Urothelium cell line (cell line): ENCODE data around the gene NUP210.
"Not testable (repeated sequence)": the region's sequence is repeated elsewhere in the genome, so short reads cannot be mapped to it uniquely, and the experiment has no call there.

Source experiments
- DNase-seq: peaks from one replicate; pipeline ENCODE4 v3.0.0; 2011; ENCODE audit warnings: low spot score, mixed read lengths
- FAIRE-seq: peaks from 2 replicates; lab custom pipeline; 2011; peaks lifted over from hg19 to GRCh38; lab: Jason Lieb, UNC

NUP210 gene

GRCh38 chr3:13430411-13430875 lies 10.3 kb upstream of the NUP210 start:
- FAIRE-seq, DNase-seq: not testable (repeated sequence)

DNA sequence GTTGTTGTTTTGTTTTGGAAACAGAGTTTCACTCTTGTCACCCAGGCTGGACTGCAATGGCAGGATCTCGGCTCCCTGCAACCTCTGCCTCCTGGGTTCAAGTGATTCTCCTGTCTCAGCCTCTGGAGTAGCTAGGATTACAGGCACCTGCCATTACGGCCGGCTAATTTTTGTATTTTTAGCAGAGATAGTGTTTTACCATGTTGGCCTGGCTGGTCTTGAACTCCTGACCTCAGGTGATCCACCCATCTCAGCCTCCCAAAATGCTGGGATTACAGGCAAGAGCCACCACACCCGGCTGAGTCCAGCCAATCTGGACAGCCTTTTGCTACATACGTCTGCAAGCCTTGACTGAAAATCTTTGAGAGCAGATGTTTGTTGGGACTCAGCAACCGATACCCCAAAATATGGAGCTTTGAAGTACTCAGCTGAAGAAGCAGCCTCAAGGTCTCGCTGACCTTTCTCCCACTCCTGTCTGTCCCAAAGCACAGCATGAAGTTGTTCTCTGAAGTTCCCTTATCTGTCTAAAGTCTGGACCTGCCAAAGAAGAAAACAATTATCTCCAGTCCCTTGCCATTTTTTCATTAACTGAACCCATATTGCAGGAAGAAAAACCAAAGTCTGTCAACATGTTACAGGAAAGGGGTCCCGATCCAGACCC lies 9.6 kb upstream of the NUP210 start:
- no peak for DNase-seq

DNA sequence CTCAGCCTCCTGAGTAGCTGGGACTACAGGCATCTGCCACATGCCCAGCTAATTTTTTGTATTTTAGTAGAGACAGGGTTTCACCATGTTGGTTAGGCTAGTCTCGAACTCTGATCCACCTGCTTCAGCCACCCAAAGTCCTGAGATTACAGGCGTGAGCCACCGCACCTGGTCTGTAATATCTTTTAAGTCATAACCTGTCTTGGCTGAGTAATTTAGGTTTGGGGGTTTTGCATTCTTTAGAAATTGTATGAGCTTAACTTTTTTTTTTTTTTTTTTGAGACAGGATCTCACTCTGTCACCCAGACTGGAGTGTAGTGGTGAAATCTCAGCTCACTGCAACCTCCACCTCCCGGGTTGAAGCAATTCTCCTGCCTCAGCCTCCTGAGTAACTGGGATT lies 8.6 kb upstream of the NUP210 start:
- FAIRE-seq, DNase-seq: not testable (repeated sequence)

More for the DNA sequence above, 9.6 kb upstream of the NUP210 start:
- FAIRE-seq = no peak

GRCh38 chr3:13427662-13428603 lies 7.8 kb upstream of the NUP210 start:
- FAIRE-seq = no peak
- DNase-seq = no peak

DNA sequence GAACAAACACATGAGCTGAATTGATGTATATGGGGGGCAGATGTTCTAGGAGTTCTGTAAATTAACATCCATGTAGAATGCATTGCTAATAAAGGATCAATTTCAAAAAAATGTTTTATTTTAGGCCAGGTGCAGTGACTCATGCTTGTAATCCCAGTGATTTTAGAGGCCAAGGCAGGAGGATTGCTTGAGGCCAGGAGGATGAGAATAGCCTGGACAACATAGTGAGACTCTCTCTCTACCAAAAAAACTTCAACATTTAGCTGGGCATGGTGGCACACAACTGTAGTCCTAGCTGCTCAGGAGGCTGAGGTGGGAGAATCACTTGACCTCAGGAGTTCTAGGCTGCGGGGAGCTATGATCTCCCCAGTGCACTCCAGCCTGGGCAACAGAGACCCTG lies 6.5 kb upstream of the NUP210 start:
- FAIRE-seq = no peak
- DNase-seq = no peak

DNA sequence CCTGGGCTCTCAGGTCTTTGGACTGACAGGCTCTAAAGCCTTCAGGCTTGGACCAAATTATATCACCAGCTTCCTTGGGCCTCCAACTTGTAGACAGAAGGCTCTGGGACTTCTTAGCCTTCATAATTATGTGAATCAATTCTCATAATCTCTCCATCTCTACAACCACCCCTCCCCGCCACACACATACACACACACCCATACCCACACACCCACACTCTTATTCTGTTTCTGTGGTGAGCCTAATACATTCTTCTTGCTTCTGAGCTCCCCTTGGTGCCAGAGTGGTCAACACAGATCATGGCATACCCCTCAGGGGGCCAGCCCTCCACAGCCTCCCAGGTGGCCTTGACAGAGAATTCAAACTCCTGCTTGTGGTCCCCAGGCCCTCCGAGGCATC lies 5.6 kb upstream of the NUP210 start:
- DNase-seq (no peak), FAIRE-seq (no peak)

DNA sequence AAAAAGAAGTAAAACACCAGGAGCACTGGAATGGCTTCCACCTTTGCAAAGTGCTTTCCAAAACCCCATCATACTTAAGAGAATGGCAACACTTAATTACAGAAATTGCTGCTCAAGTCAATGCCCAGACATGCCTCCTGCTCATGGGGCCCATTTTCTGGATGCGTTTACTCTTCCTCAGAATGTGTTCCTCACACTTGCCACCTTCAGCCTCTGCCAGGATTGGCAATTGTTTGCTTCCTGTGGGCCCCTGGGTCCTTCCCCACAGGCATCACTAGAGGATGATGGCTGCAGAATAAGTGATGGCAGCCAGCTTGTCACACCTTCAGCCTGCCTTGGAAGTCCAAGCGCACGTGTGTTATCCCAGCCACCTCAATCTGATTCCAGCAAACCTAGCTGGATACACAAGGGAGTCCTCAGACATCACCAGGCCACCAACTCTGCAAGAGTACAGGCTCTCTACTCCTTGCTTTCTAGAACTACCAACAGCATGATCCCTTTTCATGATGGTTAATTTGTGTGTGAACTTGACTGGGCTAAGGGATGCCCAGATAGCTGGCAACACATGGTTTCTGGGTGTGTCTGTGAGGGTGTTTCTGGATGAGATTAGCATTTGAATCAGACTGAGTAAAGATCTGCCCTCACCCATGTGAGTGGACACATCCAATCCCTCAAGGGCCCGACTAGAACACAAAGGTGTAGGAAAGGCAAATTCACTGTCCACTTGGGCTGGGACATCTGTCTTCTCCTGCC lies 4.9 kb upstream of the NUP210 start:
- DNase-seq (no peak), FAIRE-seq (peak; percentile 52)

DNA sequence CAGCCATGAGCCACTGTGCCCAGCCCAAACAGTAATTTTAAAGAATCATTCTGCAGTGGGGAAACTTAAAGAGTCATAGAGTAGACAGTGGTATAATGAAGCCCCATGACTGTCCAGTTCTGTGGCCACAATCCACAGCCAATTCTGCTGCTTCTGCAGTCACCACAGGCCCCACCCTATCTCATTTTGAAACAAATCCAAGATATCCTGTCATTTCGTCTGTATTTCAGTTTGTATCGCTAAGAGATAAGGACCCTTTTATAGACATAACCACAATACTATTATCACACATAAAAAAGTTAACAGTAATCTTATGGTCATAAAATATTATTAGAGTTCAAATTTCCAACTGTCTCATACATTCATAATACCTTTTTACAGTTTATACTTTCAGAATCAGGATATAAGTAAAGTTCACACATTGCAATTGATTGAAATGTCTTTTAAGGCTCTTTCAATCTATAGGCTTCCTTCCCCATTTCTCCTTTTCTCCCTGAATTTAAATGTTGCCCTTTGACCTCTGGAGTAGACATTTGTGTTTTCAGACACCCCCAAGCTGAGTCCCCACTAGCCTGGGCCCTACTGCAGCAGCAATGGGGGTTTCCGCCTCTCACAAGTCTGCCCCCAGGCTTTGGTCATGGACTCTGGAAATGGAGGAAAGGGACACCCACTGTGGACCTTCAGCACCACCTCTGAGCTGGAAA lies 4.2 kb upstream of the NUP210 start:
- DNase-seq (no peak), FAIRE-seq (no peak)

- DNase-seq = no peak
Observed at GRCh38 chr3:13420831-13421765, 976 bp upstream of the NUP210 start.

GRCh38 chr3:13419505-13420044 lies 547 bp downstream of the NUP210 start:
- no peak for FAIRE-seq

More at GRCh38 chr3:13420831-13421765, 976 bp upstream of the NUP210 start:
- no peak for FAIRE-seq

GRCh38 chr3:13417166-13417947 lies 2.8 kb downstream of the NUP210 start:
- DNase-seq = no peak
- FAIRE-seq = no peak

More at GRCh38 chr3:13419505-13420044, 547 bp downstream of the NUP210 start:
- DNase-seq = peak; percentile 61

- no peak for FAIRE-seq
- no peak for DNase-seq
Observed at GRCh38 chr3:13415997-13416793, 3.9 kb downstream of the NUP210 start.

GRCh38 chr3:13415236-13415986 lies 4.7 kb downstream of the NUP210 start:
- no peak for FAIRE-seq
- no peak for DNase-seq

- DNase-seq (peak; percentile 35), FAIRE-seq (no peak)
Observed at GRCh38 chr3:13414040-13414729, 5.9 kb downstream of the NUP210 start.

DNA sequence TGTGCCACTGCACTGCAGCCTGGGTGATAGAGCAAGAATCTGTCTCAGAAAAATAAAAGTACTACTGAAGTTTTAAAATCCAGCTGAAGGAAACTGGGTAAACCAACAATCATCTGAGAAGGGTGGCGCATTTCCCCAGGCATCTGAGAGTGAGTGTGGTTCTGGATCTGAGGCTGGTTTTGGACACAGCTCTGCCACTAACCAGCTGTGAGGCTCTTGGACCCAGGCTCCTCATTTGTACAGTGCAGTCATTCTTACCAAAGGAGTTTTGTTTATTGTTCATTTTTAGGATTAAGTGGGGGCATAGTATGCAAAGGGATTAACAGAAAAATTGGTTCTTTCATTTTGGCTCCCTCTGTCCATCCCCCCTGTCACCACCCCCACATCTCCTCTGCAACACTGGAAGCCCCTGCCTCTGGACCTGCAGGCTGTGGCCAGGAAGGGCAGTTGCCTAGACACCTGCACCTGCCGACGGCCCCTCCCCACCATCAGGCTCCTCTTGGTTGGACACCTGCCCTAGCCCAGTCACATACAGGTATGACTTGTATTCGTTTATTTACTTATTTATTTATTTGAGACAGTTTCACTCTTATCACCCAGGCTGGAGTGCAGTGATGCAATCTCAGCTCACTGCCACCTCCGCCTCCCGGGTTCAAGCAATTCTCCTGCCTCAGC lies 8.8 kb downstream of the NUP210 start:
- FAIRE-seq = no peak
- no peak for DNase-seq

GRCh38 chr3:13408890-13409289 lies 11.2 kb downstream of the NUP210 start:
- no peak for FAIRE-seq
- DNase-seq = no peak
